H1 (cell line): ENCODE results near the gene SUSD6. TPM values are rescaled to one million over a fixed set of nuclear protein-coding genes. Genes with fewer than 3 reads are reported as not detected.

Source experiments
- CTCF ChIA-PET: fragments of 300-600 bp; sonication (Branson Sonifier 250); formaldehyde crosslinking; loops from one replicate; lab custom pipeline; 2021; ENCODE audit not compliant: partially characterized antibody; lab: Charles Lee
- POLR2A ChIA-PET: fragments of 300-600 bp; sonication (Branson Sonifier 250); formaldehyde crosslinking; loops from one replicate; lab custom pipeline; 2021; ENCODE audit warnings: inconsistent platforms; ENCODE audit not compliant: partially characterized antibody; lab: Charles Lee
- DNase-seq, 2 experiments: peaks; one replicate each; pipeline versions ENCODE4 v3.0.0 to v3.0.0-alpha.2; 2010 to 2022; ENCODE audit warnings: low spot score in 2 of 2, low read depth in 1 of 2, mixed read lengths in 1 of 2
- FAIRE-seq: peaks from 2 replicates; lab custom pipeline; 2011; peaks lifted over from hg19 to GRCh38; lab: Jason Lieb, UNC
- H2AFZ ChIP-seq: 2 replicates; pipeline ENCODE4 v1.8.1; 2012; ENCODE audit warnings: low read length, inconsistent platforms
- H2AK5ac ChIP-seq: 2 replicates; pipeline ENCODE4 v1.6.1; 2013; ENCODE audit warnings: low read depth, low read length
- H2BK120ac ChIP-seq: replicated peaks from 2 replicates; pipeline ENCODE3; 2013; ENCODE audit warnings: low read depth, low read length, inconsistent platforms
- H2BK12ac ChIP-seq: 2 replicates; pipeline ENCODE4 v1.6.1; 2013; ENCODE audit warnings: low read depth, low read length
- H2BK15ac ChIP-seq: 2 replicates; pipeline ENCODE4 v1.6.1; 2013; ENCODE audit warnings: low read length
- H2BK20ac ChIP-seq: 2 replicates; pipeline ENCODE4 v1.6.1; 2013; ENCODE audit warnings: low read length
- H2BK5ac ChIP-seq: 2 replicates; pipeline ENCODE4 v1.6.1; 2013; ENCODE audit warnings: low read depth, low read length
- H3K14ac ChIP-seq: 2 replicates; pipeline ENCODE4 v1.6.1; 2013; ENCODE audit warnings: inconsistent platforms; ENCODE audit not compliant: insufficient read length
- H3K18ac ChIP-seq: 2 replicates; pipeline ENCODE4 v1.6.1; 2013; ENCODE audit warnings: low read length; ENCODE audit errors: extremely low read depth
- H3K23ac ChIP-seq: 2 replicates; pipeline ENCODE4 v1.6.1; 2013; ENCODE audit warnings: inconsistent platforms; ENCODE audit not compliant: insufficient read length
- H3K23me2 ChIP-seq: 2 replicates; pipeline ENCODE4 v1.6.1; 2013; ENCODE audit warnings: low read depth, low read length
- H3K27ac ChIP-seq: 2 replicates; pipeline ENCODE4 v1.6.1; 2011; ENCODE audit warnings: low read depth, low read length, inconsistent platforms
- H3K27me3 ChIP-seq, 4 experiments: replicated peaks in 1 of 4; 1 replicate in 1 of 4; 2 replicates in 3 of 4; pipeline versions ENCODE4 v1.6.1 to v1.8.1; 2011 to 2013; ENCODE audit warnings: low read length in 3 of 4, mild to moderate bottlenecking in 3 of 4, inconsistent platforms in 2 of 4, mixed read lengths in 2 of 4, moderate library complexity in 1 of 4; ENCODE audit not compliant: control insufficient read depth in 3 of 4, insufficient read depth in 3 of 4; ENCODE audit errors: extremely low read depth in 1 of 4
- H3K36me3 ChIP-seq, 4 experiments: 2 replicates each; pipeline versions ENCODE4 v1.6.1 to v1.8.1; 2011 to 2013; ENCODE audit warnings: mild to moderate bottlenecking in 4 of 4, low read length in 3 of 4, moderate library complexity in 2 of 4, control low read depth in 1 of 4, inconsistent platforms in 1 of 4; ENCODE audit not compliant: insufficient read depth in 4 of 4, control insufficient read depth in 2 of 4
- H3K4ac ChIP-seq: replicated peaks from 2 replicates; pipeline ENCODE3; 2013; ENCODE audit warnings: low read length, low read depth, mixed read lengths, inconsistent platforms; ENCODE audit not compliant: insufficient read length
- H3K4me1 ChIP-seq, 4 experiments: replicated peaks in 1 of 4; 1 replicate in 1 of 4; 2 replicates in 3 of 4; pipeline versions ENCODE4 v1.6.1 to v1.8.1; 2011 to 2013; ENCODE audit warnings: low read length in 3 of 4, inconsistent platforms in 2 of 4, mixed read lengths in 1 of 4; ENCODE audit not compliant: insufficient read depth in 4 of 4, control insufficient read depth in 3 of 4
- H3K4me2 ChIP-seq, 2 experiments: 2 replicates each; pipeline versions ENCODE4 v1.6.1 to v1.8.1; 2011 to 2013; ENCODE audit warnings: low read depth in 2 of 2, low read length in 2 of 2, control low read depth in 1 of 2, inconsistent platforms in 1 of 2, mild to moderate bottlenecking in 1 of 2; ENCODE audit not compliant: insufficient read depth in 1 of 2
- H3K4me3 ChIP-seq, 4 experiments: fragments of 200-600, 300-600 bp in 1 of 4; sonication (generic), shearing (Covaris generic), sonication (Bioruptor Twin) in 1 of 4; 2 replicates each; pipeline versions ENCODE4 v1.5.1 to v1.8.1; 2011 to 2016; ENCODE audit warnings: low read length in 4 of 4, low read depth in 3 of 4, control low read depth in 2 of 4, inconsistent platforms in 2 of 4, mild to moderate bottlenecking in 2 of 4, mixed read lengths in 1 of 4, moderate library complexity in 1 of 4; ENCODE audit not compliant: insufficient read depth in 2 of 4; ENCODE audit errors: extremely low read depth in 1 of 4
- H3K56ac ChIP-seq: replicated peaks from 2 replicates; pipeline ENCODE3; 2013; ENCODE audit warnings: low read depth, mild to moderate bottlenecking, mixed read lengths, low read length, inconsistent platforms; ENCODE audit not compliant: insufficient read length
- H3K79me1 ChIP-seq: 2 replicates; pipeline ENCODE4 v1.6.1; 2013; ENCODE audit warnings: low read depth, low read length, control low read depth
- H3K79me2 ChIP-seq, 2 experiments: 2 replicates each; pipeline versions ENCODE4 v1.6.1 to v1.8.1; 2012 to 2013; ENCODE audit warnings: low read length in 2 of 2, mild to moderate bottlenecking in 2 of 2, inconsistent platforms in 1 of 2; ENCODE audit not compliant: insufficient read depth in 2 of 2, control insufficient read depth in 1 of 2
- H3K9ac ChIP-seq, 4 experiments: replicated peaks in 1 of 4; 1 replicate in 1 of 4; 2 replicates in 3 of 4; pipeline versions ENCODE4 v1.6.1 to v1.8.1; 2011 to 2013; ENCODE audit warnings: low read depth in 3 of 4, low read length in 3 of 4, control low read depth in 2 of 4, mild to moderate bottlenecking in 2 of 4, moderate library complexity in 2 of 4, inconsistent platforms in 1 of 4; ENCODE audit errors: extremely low read depth in 1 of 4
- H3K9me3 ChIP-seq, 2 experiments: 2 replicates each; pipeline versions ENCODE4 v1.6.1 to v1.8.1; 2012 to 2013; ENCODE audit warnings: mild to moderate bottlenecking in 2 of 2, moderate library complexity in 2 of 2, control low read depth in 1 of 2, inconsistent platforms in 1 of 2, low read depth in 1 of 2, low read length in 1 of 2, mixed read lengths in 1 of 2; ENCODE audit not compliant: insufficient read depth in 2 of 2
- H4K20me1 ChIP-seq, 2 experiments: replicated peaks in 1 of 2; 2 replicates each; pipeline versions ENCODE3 to v1.8.1; 2011 to 2013; ENCODE audit warnings: inconsistent platforms in 2 of 2, low read length in 2 of 2, mild to moderate bottlenecking in 1 of 2; ENCODE audit not compliant: insufficient read depth in 2 of 2, control insufficient read depth in 1 of 2
- H4K5ac ChIP-seq: 2 replicates; pipeline ENCODE4 v1.6.1; 2013; ENCODE audit warnings: low read length, low read depth, mixed read lengths, inconsistent platforms; ENCODE audit not compliant: insufficient read length
- H4K8ac ChIP-seq: 2 replicates; pipeline ENCODE4 v1.8.0; 2013; ENCODE audit warnings: mild to moderate bottlenecking, moderate library complexity, low read length, inconsistent platforms; ENCODE audit not compliant: insufficient read depth; ENCODE audit errors: extremely low read depth
- H4K91ac ChIP-seq: replicated peaks from 2 replicates; pipeline ENCODE3; 2013; ENCODE audit warnings: low read length, mixed read lengths, inconsistent platforms; ENCODE audit not compliant: insufficient read length
- BACH1 ChIP-seq: IDR thresholded peaks from 2 replicates; pipeline ENCODE4 v1.6.1; 2012; ENCODE audit warnings: low read length, improper control_type of control experiment
- CHD1 ChIP-seq: IDR thresholded peaks from 2 replicates; pipeline ENCODE4 v1.6.1; 2012; ENCODE audit warnings: low read depth, low read length, improper control_type of control experiment
- CHD2 ChIP-seq: IDR thresholded peaks from 2 replicates; pipeline ENCODE4 v1.6.1; 2012; ENCODE audit warnings: low read length, improper control_type of control experiment
- CREB1 ChIP-seq: IDR thresholded peaks from 2 replicates; pipeline ENCODE4 v1.6.1; 2012; ENCODE audit warnings: inconsistent platforms
- CTBP2 ChIP-seq: IDR thresholded peaks from 2 replicates; pipeline ENCODE4 v1.7.0; 2011; ENCODE audit warnings: borderline replicate concordance, mild to moderate bottlenecking, moderate library complexity, mixed read lengths, low read length; ENCODE audit not compliant: insufficient read depth, insufficient read length
- FOSL1 ChIP-seq: IDR thresholded peaks from 2 replicates; pipeline ENCODE4 v1.6.1; 2011; ENCODE audit warnings: mild to moderate bottlenecking, low read depth, low read length, moderate library complexity; ENCODE audit not compliant: insufficient read depth
- GTF2F1 ChIP-seq: IDR thresholded peaks from 2 replicates; pipeline ENCODE4 v1.6.1; 2012; ENCODE audit warnings: low read depth, low read length, improper control_type of control experiment, borderline replicate concordance
- JUN ChIP-seq: IDR thresholded peaks from 2 replicates; pipeline ENCODE4 v1.6.1; 2011; ENCODE audit warnings: low read depth, mild to moderate bottlenecking, improper control_type of control experiment, low read length
- JUND ChIP-seq: IDR thresholded peaks from 2 replicates; pipeline ENCODE4 v1.6.1; 2011; ENCODE audit warnings: mild to moderate bottlenecking, improper control_type of control experiment, low read length
- MAX ChIP-seq: IDR thresholded peaks from 2 replicates; pipeline ENCODE4 v1.6.1; 2012; ENCODE audit warnings: inconsistent platforms
- RXRA ChIP-seq: IDR thresholded peaks from 2 replicates; pipeline ENCODE4 v1.6.1; 2011; ENCODE audit warnings: low read depth, mild to moderate bottlenecking, low read length, moderate library complexity; ENCODE audit not compliant: insufficient read depth
- SIX5 ChIP-seq: IDR thresholded peaks from 2 replicates; pipeline ENCODE4 v1.6.1; 2011; ENCODE audit warnings: mild to moderate bottlenecking, low read depth, low read length
- SP1 ChIP-seq: IDR thresholded peaks from 2 replicates; pipeline ENCODE4 v1.6.1; 2011; ENCODE audit warnings: low read depth, low read length
- TBP ChIP-seq: IDR thresholded peaks from 2 replicates; pipeline ENCODE4 v1.6.1; 2011; ENCODE audit warnings: low read depth, low read length, improper control_type of control experiment
- TCF12 ChIP-seq: IDR thresholded peaks from 2 replicates; pipeline ENCODE4 v1.6.1; 2011; ENCODE audit warnings: low read depth, mild to moderate bottlenecking, low read length
- YY1 ChIP-seq: IDR thresholded peaks from 2 replicates; pipeline ENCODE4 v1.6.1; 2011; ENCODE audit warnings: low read depth, mild to moderate bottlenecking, low read length
- WGBS, 2 experiments: shearing (Covaris generic) in 1 of 2; methylation state at CpG; one replicate each; pipeline versions ENCODE4 v1.1.6 to v1.1.7; 2013 to 2015; ENCODE audit warnings: low lambda C conversion rate in 2 of 2, mixed read lengths in 2 of 2, inconsistent platforms in 1 of 2, low coverage in 1 of 2, missing lambda C conversion rate in 1 of 2; ENCODE audit not compliant: insufficient replicate concordance in 2 of 2, insufficient coverage in 1 of 2, insufficient read length in 1 of 2; ENCODE audit errors: extremely low coverage in 1 of 2, missing lambda C conversion rate in 1 of 2; 5-methylcytosine and 5-hydroxymethylcytosine counted together
- polyA plus RNA-seq, 7 experiments: library from polyadenylated mRNA; depleted of rRNA in 3 of 7; stranded (reverse) in 5 of 7; unstranded in 2 of 7; fragments of >200 nt in 5 of 7; fragments of 200-250 nt in 2 of 7; gene quantifications; 1 replicate in 5 of 7; 2 replicates in 1 of 7; 4 replicates in 1 of 7; pipeline versions ENCODE4 v1.2.1 to v1.2.3, GENCODE V29; 2011 to 2013; ENCODE audit warnings: missing spikeins in 2 of 7, mixed read lengths in 2 of 7
- total RNA-seq: library from RNA; stranded (reverse); fragmentation: NEBNext Ultra II Directional; extraction: Animal tissue kit (Norgen Biotek cat#: 25700); gene quantifications from 2 replicates; pipeline ENCODE4 v1.2.1, GENCODE V29; 2021

The SUSD6 gene
- total and polyA plus RNA-seq, 2 of the 8 experiments (the other 6 are each of a cell fraction or from before 2014, with no cell fraction given): 3.0 to 3.8 TPM

GRCh38 chr14:69594846-69595245 lies 16.6 kb upstream of the SUSD6 start:
- CTCF ChIA-PET: interaction anchor here (1.1 to 3.8 kb wide), 7 partner anchors 10 to 131 kb away, joined by 3 to 32 read pairs (median 3); no protein-coding TSS in a partner anchor
- Histone ChIP-seq H3K27ac (no peak overlapping the region), H3K4me2 (no peak overlapping the region), H3K23ac (no peak overlapping the region), H4K5ac (no peak overlapping the region), H3K4me3 (no peak overlapping the region), H3K79me1 (no peaks in the 10 kb centered on the region), H3K9me3 (no peaks in the 10 kb centered on the region), H2BK120ac (no peak overlapping the region), H4K91ac (no peak overlapping the region), H3K14ac (no peak overlapping the region), H3K27me3 (no peaks in the 10 kb centered on the region), H3K18ac (no peak overlapping the region), H3K9ac (no peak overlapping the region), H2AK5ac (no peak overlapping the region), H2BK5ac (no peak overlapping the region), H3K4ac (no peak overlapping the region), H2AFZ (no peak overlapping the region), H3K4me1 (no peaks in the 10 kb centered on the region), H2BK20ac (no peak overlapping the region), H3K23me2 (no peaks in the 10 kb centered on the region), H4K8ac (no peak overlapping the region), H2BK12ac (no peak overlapping the region), H3K56ac (no peak overlapping the region), H2BK15ac (no peak overlapping the region), H4K20me1 (no peaks in the 10 kb centered on the region), H3K79me2 (no peaks in the 10 kb centered on the region), H3K36me3 (no peaks in the 10 kb centered on the region)
- TF ChIP-seq CREB1: no peak
- no peak for TF ChIP-seq JUN
- TF ChIP-seq SIX5: no peak
- no peak for TF ChIP-seq CHD2
- no peak for TF ChIP-seq MAX
- no peak for TF ChIP-seq SP1
- TF ChIP-seq YY1: no peak
- TF ChIP-seq TBP: no peak
- no peak for TF ChIP-seq JUND
- TF ChIP-seq CTBP2: no peak
- TF ChIP-seq BACH1: no peak
- no peak for TF ChIP-seq GTF2F1
- TF ChIP-seq CHD1: no peak
- no peak for TF ChIP-seq RXRA
- TF ChIP-seq FOSL1: no peak
- TF ChIP-seq TCF12: no peak
- DNase-seq (no peak), FAIRE-seq (no peak)
- WGBS, 2 experiments: 95% methylated on average over 6 of the region's 6 CpGs; no CpG with 5 or more reads in 1 of the 2 experiments
- POLR2A ChIA-PET: interaction anchor here (0.5 to 0.9 kb wide), 2 partner anchors 56 to 172 kb away, joined by 3 to 5 read pairs; partner anchors contain the start of gene SRSF5
